K562 (cell line): ENCODE data around the gene TNFAIP8L1. TPM values are rescaled to one million over a fixed set of nuclear protein-coding genes. Genes with fewer than 3 reads are reported as not detected.

ENCODE experiments used
- BRD9 ChIP-seq: fragments of 450-650 bp; IDR thresholded peaks from 2 replicates; pipeline ENCODE4 v1.6.1; 2018; ENCODE audit warnings: low read depth; ENCODE audit not compliant: partially characterized antibody
- CREB1 ChIP-seq, 2 experiments: sonication (generic) in 1 of 2; formaldehyde crosslinking in 1 of 2; IDR thresholded peaks; 2 replicates each; pipeline versions ENCODE4 v1.6.1 to v1.8.0; 2012 to 2022; ENCODE audit warnings: inconsistent platforms in 1 of 2, mild to moderate bottlenecking in 1 of 2, missing genetic modification reagents in 1 of 2, moderate library complexity in 1 of 2
- GABPB2 ChIP-seq: fragments of 250-450 bp; sonication (Bioruptor Pico); conservative IDR thresholded peaks from 2 replicates; pipeline ENCODE4 v1.5.1; 2021; ENCODE audit warnings: mild to moderate bottlenecking
- HCFC1 ChIP-seq: IDR thresholded peaks from 2 replicates; pipeline ENCODE4 v1.6.1; 2012; ENCODE audit warnings: low read depth, low read length, improper control_type of control experiment
- KLF13 ChIP-seq: fragments of 450-650 bp; IDR thresholded peaks from 2 replicates; pipeline ENCODE4 v1.6.1; 2016; ENCODE audit warnings: missing genetic modification characterization, low read depth, mild to moderate bottlenecking, missing compliant biosample characterization, moderate library complexity, borderline replicate concordance
- MCM5 ChIP-seq: fragments of 450-650 bp; IDR thresholded peaks from 2 replicates; pipeline ENCODE4 v1.6.1; 2016; ENCODE audit warnings: low read depth
- MTA3 ChIP-seq: fragments of 450-650 bp; formaldehyde crosslinking; IDR thresholded peaks from 2 replicates; pipeline ENCODE4 v1.6.1; 2017; ENCODE audit warnings: mild to moderate bottlenecking, borderline replicate concordance
- MYC ChIP-seq, 2 experiments: fragments of 250-450 bp in 1 of 2; sonication (Bioruptor Pico) in 1 of 2; IDR thresholded peaks; 2 replicates each; pipeline versions ENCODE4 v1.5.1 to v1.6.1; 2012 to 2021; ENCODE audit warnings: low read depth in 2 of 2, borderline replicate concordance in 1 of 2, improper control_type of control experiment in 1 of 2, low read length in 1 of 2, mild to moderate bottlenecking in 1 of 2, moderate library complexity in 1 of 2
- SMAD1 ChIP-seq: fragments of 150-350 bp; IDR thresholded peaks from 2 replicates; pipeline ENCODE4 v1.6.1; 2014; ENCODE audit warnings: low read length, low read depth; ENCODE audit not compliant: partially characterized antibody
- SMARCA4 ChIP-seq: fragments of 450-650 bp; IDR thresholded peaks from 2 replicates; pipeline ENCODE4 v1.6.1; 2016
- TRIM24 ChIP-seq, 2 experiments: fragments of 450-650 bp; IDR thresholded peaks; 2 replicates each; pipeline ENCODE4 v1.6.1; 2016
- ZBTB7A ChIP-seq: IDR thresholded peaks from 2 replicates; pipeline ENCODE4 v1.6.1; 2011; ENCODE audit warnings: low read depth, mild to moderate bottlenecking, low read length, moderate library complexity, borderline replicate concordance; ENCODE audit not compliant: control insufficient read depth
- ZFP36 ChIP-seq: fragments of 150-350 bp; IDR thresholded peaks from 2 replicates; pipeline ENCODE4 v1.6.1; 2018; ENCODE audit warnings: low read length, low read depth; ENCODE audit not compliant: partially characterized antibody
- ZNF184 ChIP-seq: sonication (generic); formaldehyde crosslinking; IDR thresholded peaks from 2 replicates; pipeline ENCODE4 v1.5.0; 2020; ENCODE audit warnings: missing genetic modification reagents
- ZNF239 ChIP-seq: fragments of 250-450 bp; sonication (Bioruptor Pico); IDR thresholded peaks from 2 replicates; pipeline ENCODE4 v1.4.0; 2020; ENCODE audit warnings: mild to moderate bottlenecking
- ZNF589 ChIP-seq: fragments of 200-800 bp; sonication (Bioruptor generic); IDR thresholded peaks from 2 replicates; pipeline ENCODE4 v1.6.1; 2016; ENCODE audit warnings: low read depth, missing genetic modification characterization, missing compliant biosample characterization
- ZNF77 ChIP-seq: fragments of 250-450 bp; sonication (Bioruptor Pico); IDR thresholded peaks from 2 replicates; pipeline ENCODE4 v1.5.0; 2020
- ZNF785 ChIP-seq: fragments of 250-450 bp; sonication (Bioruptor Pico); IDR thresholded peaks from 2 replicates; pipeline ENCODE4 v1.4.0; 2020; ENCODE audit warnings: mild to moderate bottlenecking
- polyA plus RNA-seq, 8 experiments: library from polyadenylated mRNA; depleted of rRNA in 4 of 8; stranded (reverse) in 5 of 8; unstranded in 3 of 8; fragments of >200 nt; fragmentation: Nextera tagmentation in 2 of 8; fragmentation: Illumina TruSeq in 1 of 8; extraction: Ambion mirVana in 2 of 8; extraction: Trizol in 1 of 8; gene quantifications; 2 replicates each; pipeline versions ENCODE4 v1.2.1 to v1.2.3, GENCODE V29; 2011 to 2014; ENCODE audit warnings: inconsistent platforms in 1 of 8, missing spikeins in 1 of 8
- total RNA-seq, 7 experiments: library from RNA; depleted of rRNA in 6 of 7; stranded (reverse); fragments of >200 nt in 6 of 7; fragmentation: Illumina TruSeq in 2 of 7; extraction: Trizol in 2 of 7; gene quantifications; 2 replicates each; pipeline versions ENCODE4 v1.2.1 to v1.2.3, GENCODE V29; 2011 to 2021; ENCODE audit warnings: low replicate concordance in 1 of 7
- TF ChIP-seq, protein P1 (sequence below), 2 experiments: fragments of 450-650 bp in 1 of 2; IDR thresholded peaks; 2 replicates each; pipeline ENCODE4 v1.6.1; 2011 to 2017; ENCODE audit warnings: low read depth in 2 of 2, antibody characterized with exemption in 1 of 2, borderline replicate concordance in 1 of 2, low read length in 1 of 2, mild to moderate bottlenecking in 1 of 2, mixed read lengths in 1 of 2; ENCODE audit not compliant: control insufficient read depth in 1 of 2
- TF ChIP-seq, protein P2 (sequence below), 2 experiments: fragments of 200-800 bp in 1 of 2; sonication (Bioruptor generic) in 1 of 2; sonication (generic) in 1 of 2; formaldehyde crosslinking in 1 of 2; IDR thresholded peaks in 1 of 2; conservative IDR thresholded peaks in 1 of 2; 2 replicates each; pipeline versions ENCODE4 v1.5.0 to v1.6.1; 2016 to 2020; ENCODE audit warnings: missing compliant biosample characterization in 1 of 2, missing genetic modification characterization in 1 of 2, missing genetic modification reagents in 1 of 2
- TF ChIP-seq, protein P3 (sequence below): fragments of 450-650 bp; formaldehyde crosslinking; IDR thresholded peaks from 2 replicates; pipeline ENCODE4 v1.4.0; 2022; ENCODE audit warnings: missing genetic modification characterization

The TNFAIP8L1 gene
- total and polyA plus RNA-seq, 9 of the 15 experiments (the other 6 are each of a cell fraction or from before 2014, with no cell fraction given): 0.69 to 9.3 (median 4.9) TPM

DNA sequence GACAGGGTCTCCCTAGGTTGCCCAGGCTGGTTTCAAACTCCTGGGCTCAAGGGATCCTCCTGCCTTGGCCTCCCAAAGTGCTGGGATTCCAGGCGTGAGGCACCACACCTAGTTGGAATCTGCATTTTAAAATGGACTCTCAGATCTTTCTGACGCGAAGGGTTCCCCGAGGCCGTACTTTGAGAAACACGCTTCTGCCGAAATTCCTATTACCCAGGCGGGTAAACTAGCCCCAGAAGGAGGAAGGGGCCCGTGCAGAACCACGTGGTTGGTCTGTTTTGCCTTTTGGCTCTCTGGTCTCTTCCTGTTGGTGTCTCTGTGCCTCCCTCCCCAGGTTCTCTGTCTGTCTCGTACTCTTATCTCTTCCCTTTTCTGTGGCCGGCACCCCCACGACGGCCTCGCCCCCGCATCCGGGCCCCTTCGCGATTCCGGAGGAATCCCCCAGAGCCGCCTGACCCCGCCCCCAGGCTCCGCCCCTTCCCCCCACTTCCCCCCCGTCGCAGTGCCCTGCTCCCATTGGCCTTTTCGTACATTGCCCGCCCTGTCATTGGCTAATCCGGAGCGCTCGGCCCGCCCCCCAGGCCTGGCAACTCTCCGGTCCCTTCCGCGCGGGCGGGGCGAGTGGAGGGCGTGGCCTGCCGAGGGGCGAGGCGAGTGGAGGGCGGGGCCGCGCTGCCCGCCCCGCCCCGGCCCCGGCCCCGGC, at the start of gene TNFAIP8L1 (continued):
- TF ChIP-seq HCFC1 (0 out of 2 replicates have a peak, but pooled peaks have one; percentile 35), KLF13 (no peak), ZNF184 (CRISPR knock-in tag) (no peak), CREB1 (IDR thresholded peaks at IDR 0.05) (no peak), CREB1 (CRISPR knock-in tag; IDR thresholded peaks at IDR 0.05) (peak; percentile 61; the same call in 1 of the 2 replicates), ZNF239 (CRISPR knock-in tag) (no peak), GABPB2 (CRISPR knock-in tag) (no peak), MTA3 (peak; percentile 61; the same call in 1 of the 2 replicates), ZNF589 (CRISPR knock-in tag) (no peak; the same call in 1 of the 2 replicates), MYC (IDR thresholded peaks at IDR 0.05; ENCODE audit: low read depth, low read length) (peak; percentile 96), MYC (CRISPR knock-in tag; IDR thresholded peaks at IDR 0.05; ENCODE audit: borderline replicate concordance, low read depth) (peak; percentile 77; the same call in 1 of the 2 replicates), ZBTB7A (peak; percentile 84; the same call in 1 of the 2 replicates), BRD9 (peak; percentile 98), MCM5 (no peak), SMARCA4 (peak; percentile 59; the same call in 1 of the 2 replicates), ZNF785 (no peak), ZFP36 (peak; percentile 98), ZNF77 (CRISPR knock-in tag) (no peak), SMAD1 (no peak), TRIM24 (IDR thresholded peaks at IDR 0.05) (peak in 1 of 2 experiments; percentile 63; a peak in 2 of 4 replicates)
- TF ChIP-seq, protein P1, sequence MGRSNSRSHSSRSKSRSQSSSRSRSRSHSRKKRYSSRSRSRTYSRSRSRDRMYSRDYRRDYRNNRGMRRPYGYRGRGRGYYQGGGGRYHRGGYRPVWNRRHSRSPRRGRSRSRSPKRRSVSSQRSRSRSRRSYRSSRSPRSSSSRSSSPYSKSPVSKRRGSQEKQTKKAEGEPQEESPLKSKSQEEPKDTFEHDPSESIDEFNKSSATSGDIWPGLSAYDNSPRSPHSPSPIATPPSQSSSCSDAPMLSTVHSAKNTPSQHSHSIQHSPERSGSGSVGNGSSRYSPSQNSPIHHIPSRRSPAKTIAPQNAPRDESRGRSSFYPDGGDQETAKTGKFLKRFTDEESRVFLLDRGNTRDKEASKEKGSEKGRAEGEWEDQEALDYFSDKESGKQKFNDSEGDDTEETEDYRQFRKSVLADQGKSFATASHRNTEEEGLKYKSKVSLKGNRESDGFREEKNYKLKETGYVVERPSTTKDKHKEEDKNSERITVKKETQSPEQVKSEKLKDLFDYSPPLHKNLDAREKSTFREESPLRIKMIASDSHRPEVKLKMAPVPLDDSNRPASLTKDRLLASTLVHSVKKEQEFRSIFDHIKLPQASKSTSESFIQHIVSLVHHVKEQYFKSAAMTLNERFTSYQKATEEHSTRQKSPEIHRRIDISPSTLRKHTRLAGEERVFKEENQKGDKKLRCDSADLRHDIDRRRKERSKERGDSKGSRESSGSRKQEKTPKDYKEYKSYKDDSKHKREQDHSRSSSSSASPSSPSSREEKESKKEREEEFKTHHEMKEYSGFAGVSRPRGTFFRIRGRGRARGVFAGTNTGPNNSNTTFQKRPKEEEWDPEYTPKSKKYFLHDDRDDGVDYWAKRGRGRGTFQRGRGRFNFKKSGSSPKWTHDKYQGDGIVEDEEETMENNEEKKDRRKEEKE (IDR thresholded peaks at IDR 0.05; ENCODE audit: borderline replicate concordance in 1 of 2, control insufficient read depth in 1 of 2, low read depth in 2 of 2, low read length in 1 of 2): no peak
- TF ChIP-seq, protein P2, sequence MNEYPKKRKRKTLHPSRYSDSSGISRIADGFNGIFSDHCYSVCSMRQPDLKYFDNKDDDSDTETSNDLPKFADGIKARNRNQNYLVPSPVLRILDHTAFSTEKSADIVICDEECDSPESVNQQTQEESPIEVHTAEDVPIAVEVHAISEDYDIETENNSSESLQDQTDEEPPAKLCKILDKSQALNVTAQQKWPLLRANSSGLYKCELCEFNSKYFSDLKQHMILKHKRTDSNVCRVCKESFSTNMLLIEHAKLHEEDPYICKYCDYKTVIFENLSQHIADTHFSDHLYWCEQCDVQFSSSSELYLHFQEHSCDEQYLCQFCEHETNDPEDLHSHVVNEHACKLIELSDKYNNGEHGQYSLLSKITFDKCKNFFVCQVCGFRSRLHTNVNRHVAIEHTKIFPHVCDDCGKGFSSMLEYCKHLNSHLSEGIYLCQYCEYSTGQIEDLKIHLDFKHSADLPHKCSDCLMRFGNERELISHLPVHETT (CRISPR knock-in tag; conservative IDR thresholded peaks at IDR 0.05 in 1 of 2, IDR thresholded peaks at IDR 0.05 in 1 of 2): peak in 1 of 2 experiments; percentile 77; a peak in 2 of 4 replicates
- TF ChIP-seq, protein P3, sequence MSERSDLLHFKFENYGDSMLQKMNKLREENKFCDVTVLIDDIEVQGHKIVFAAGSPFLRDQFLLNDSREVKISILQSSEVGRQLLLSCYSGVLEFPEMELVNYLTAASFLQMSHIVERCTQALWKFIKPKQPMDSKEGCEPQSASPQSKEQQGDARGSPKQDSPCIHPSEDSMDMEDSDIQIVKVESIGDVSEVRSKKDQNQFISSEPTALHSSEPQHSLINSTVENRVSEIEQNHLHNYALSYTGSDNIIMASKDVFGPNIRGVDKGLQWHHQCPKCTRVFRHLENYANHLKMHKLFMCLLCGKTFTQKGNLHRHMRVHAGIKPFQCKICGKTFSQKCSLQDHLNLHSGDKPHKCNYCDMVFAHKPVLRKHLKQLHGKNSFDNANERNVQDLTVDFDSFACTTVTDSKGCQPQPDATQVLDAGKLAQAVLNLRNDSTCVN: no peak
